Tibial nerve (tissue), 4 donors: ENCODE data around the gene SIAH3.

ENCODE experiments used
- EP300 ChIP-seq, 2 donors: sonication (generic); formaldehyde crosslinking; IDR thresholded peaks; one replicate each; pipeline ENCODE4 v1.6.1; 2017; ENCODE audit warnings: antibody characterized with exemption in 2 of 2, mild to moderate bottlenecking in 1 of 2
- POLR2A ChIP-seq, 2 donors: fragments of 450-650 bp; IDR thresholded peaks; one replicate each; pipeline ENCODE4 v1.6.1; 2017; ENCODE audit warnings: antibody characterized with exemption in 2 of 2, mild to moderate bottlenecking in 2 of 2, moderate library complexity in 2 of 2
- TF ChIP-seq, protein P1 (sequence below), 5 experiments: fragments of 200-600 bp in 3 of 5; fragments of 450-650 bp in 2 of 5; sonication (generic) in 3 of 5; IDR thresholded peaks; one replicate each; pipeline ENCODE4 v1.5.1; 2016 to 2019; ENCODE audit warnings: antibody characterized with exemption in 5 of 5, mild to moderate bottlenecking in 3 of 5, moderate library complexity in 2 of 5

- TF ChIP-seq, protein P1, sequence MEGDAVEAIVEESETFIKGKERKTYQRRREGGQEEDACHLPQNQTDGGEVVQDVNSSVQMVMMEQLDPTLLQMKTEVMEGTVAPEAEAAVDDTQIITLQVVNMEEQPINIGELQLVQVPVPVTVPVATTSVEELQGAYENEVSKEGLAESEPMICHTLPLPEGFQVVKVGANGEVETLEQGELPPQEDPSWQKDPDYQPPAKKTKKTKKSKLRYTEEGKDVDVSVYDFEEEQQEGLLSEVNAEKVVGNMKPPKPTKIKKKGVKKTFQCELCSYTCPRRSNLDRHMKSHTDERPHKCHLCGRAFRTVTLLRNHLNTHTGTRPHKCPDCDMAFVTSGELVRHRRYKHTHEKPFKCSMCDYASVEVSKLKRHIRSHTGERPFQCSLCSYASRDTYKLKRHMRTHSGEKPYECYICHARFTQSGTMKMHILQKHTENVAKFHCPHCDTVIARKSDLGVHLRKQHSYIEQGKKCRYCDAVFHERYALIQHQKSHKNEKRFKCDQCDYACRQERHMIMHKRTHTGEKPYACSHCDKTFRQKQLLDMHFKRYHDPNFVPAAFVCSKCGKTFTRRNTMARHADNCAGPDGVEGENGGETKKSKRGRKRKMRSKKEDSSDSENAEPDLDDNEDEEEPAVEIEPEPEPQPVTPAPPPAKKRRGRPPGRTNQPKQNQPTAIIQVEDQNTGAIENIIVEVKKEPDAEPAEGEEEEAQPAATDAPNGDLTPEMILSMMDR (IDR thresholded peaks at IDR 0.05) = no peak
- no peak for TF ChIP-seq EP300 (IDR thresholded peaks at IDR 0.05)
- TF ChIP-seq POLR2A (IDR thresholded peaks at IDR 0.05) = no peak
These were observed 118.2 kb downstream of the SIAH3 start for GRCh38 chr13:45733361-45733760.
